ENCODE data around the gene PARD3B.

Gene PARD3B

GRCh38 chr2:205292665-205293295, 747.5 kb downstream of the PARD3B start:
- CTCF ChIA-PET, result no interaction called here
- POLR2A ChIA-PET, result no interaction called here
- no peak for TF ChIP-seq SP1 (IDR thresholded peaks at IDR 0.05)
- no peak for TF ChIP-seq ZNF384 (IDR thresholded peaks at IDR 0.05)
- TF ChIP-seq PKNOX1 (IDR thresholded peaks at IDR 0.05), result no peak
- no peak for DNase-seq (ENCODE audit: extremely low spot score)

- CTCF ChIA-PET, result no interaction called here
Observed at GRCh38 chr2:205293559-205293958, 748.3 kb downstream of the PARD3B start.

GRCh38 chr2:205296959-205297358, 751.7 kb downstream of the PARD3B start:
- ChIA-PET CTCF (no interaction called here), POLR2A (no interaction called here)
- no peak for TF ChIP-seq BHLHE40 (IDR thresholded peaks at IDR 0.05; ENCODE audit: borderline replicate concordance)
- no peak for TF ChIP-seq TARDBP (IDR thresholded peaks at IDR 0.05)
- no peak for TF ChIP-seq NFRKB (IDR thresholded peaks at IDR 0.05)
- no peak for TF ChIP-seq FOXM1 (IDR thresholded peaks at IDR 0.05; ENCODE audit: borderline replicate concordance)
- TF ChIP-seq LEF1 (IDR thresholded peaks at IDR 0.05; ENCODE audit: borderline replicate concordance), result no peak
- no peak for TF ChIP-seq ELF4 (IDR thresholded peaks at IDR 0.05)
- TF ChIP-seq FOXK2 (IDR thresholded peaks at IDR 0.05), result no peak
- TF ChIP-seq CTBP1 (IDR thresholded peaks at IDR 0.05; ENCODE audit: borderline replicate concordance), result no peak
- TF ChIP-seq SUZ12 (IDR thresholded peaks at IDR 0.05), result no peak
- no peak for TF ChIP-seq HDGF (IDR thresholded peaks at IDR 0.05; ENCODE audit: borderline replicate concordance)
- TF ChIP-seq ARNT (IDR thresholded peaks at IDR 0.05), result no peak
- TF ChIP-seq SP1 (IDR thresholded peaks at IDR 0.05), result no peak
- TF ChIP-seq L3MBTL2 (conservative IDR thresholded peaks at IDR 0.05), result no peak
- TF ChIP-seq PKNOX1 (IDR thresholded peaks at IDR 0.05), result no peak
- no peak for TF ChIP-seq FOXA1 (IDR thresholded peaks at IDR 0.05)
- TF ChIP-seq ZNF384 (IDR thresholded peaks at IDR 0.05), result no peak
- no peak for DNase-seq (ENCODE audit: extremely low spot score)

More at GRCh38 chr2:205293559-205293958, 748.3 kb downstream of the PARD3B start:
- POLR2A ChIA-PET, result no interaction called here
- TF ChIP-seq FOXK2 (IDR thresholded peaks at IDR 0.05) (no peak), NFRKB (IDR thresholded peaks at IDR 0.05) (no peak), ELF4 (IDR thresholded peaks at IDR 0.05) (no peak), PKNOX1 (IDR thresholded peaks at IDR 0.05) (no peak), FOXM1 (IDR thresholded peaks at IDR 0.05; ENCODE audit: borderline replicate concordance) (no peak), ARNT (IDR thresholded peaks at IDR 0.05) (no peak), L3MBTL2 (conservative IDR thresholded peaks at IDR 0.05) (no peak), SP1 (IDR thresholded peaks at IDR 0.05) (no peak), LEF1 (IDR thresholded peaks at IDR 0.05; ENCODE audit: borderline replicate concordance) (no peak), CTBP1 (IDR thresholded peaks at IDR 0.05; ENCODE audit: borderline replicate concordance) (no peak), TARDBP (IDR thresholded peaks at IDR 0.05) (no peak), HDGF (IDR thresholded peaks at IDR 0.05; ENCODE audit: borderline replicate concordance) (no peak), FOXA1 (IDR thresholded peaks at IDR 0.05) (no peak), ZNF384 (IDR thresholded peaks at IDR 0.05) (no peak), SUZ12 (IDR thresholded peaks at IDR 0.05) (no peak), BHLHE40 (IDR thresholded peaks at IDR 0.05; ENCODE audit: borderline replicate concordance) (no peak)
- DNase-seq (ENCODE audit: extremely low spot score), result no peak

- ChIA-PET POLR2A (no interaction called here), CTCF (no interaction called here)
- no peak for DNase-seq (ENCODE audit: extremely low spot score)
- TF ChIP-seq CTBP1 (IDR thresholded peaks at IDR 0.05; ENCODE audit: borderline replicate concordance) (no peak), TARDBP (IDR thresholded peaks at IDR 0.05) (no peak), ARNT (IDR thresholded peaks at IDR 0.05) (no peak), ELF4 (IDR thresholded peaks at IDR 0.05) (no peak), FOXK2 (IDR thresholded peaks at IDR 0.05) (no peak), SP1 (IDR thresholded peaks at IDR 0.05) (no peak), ZNF384 (IDR thresholded peaks at IDR 0.05) (no peak), FOXM1 (IDR thresholded peaks at IDR 0.05; ENCODE audit: borderline replicate concordance) (no peak), BHLHE40 (IDR thresholded peaks at IDR 0.05; ENCODE audit: borderline replicate concordance) (no peak), HDGF (IDR thresholded peaks at IDR 0.05; ENCODE audit: borderline replicate concordance) (no peak), L3MBTL2 (conservative IDR thresholded peaks at IDR 0.05) (no peak), PKNOX1 (IDR thresholded peaks at IDR 0.05) (no peak)
Observed at GRCh38 chr2:205297368-205297767, 752.1 kb downstream of the PARD3B start.

- DNase-seq (ENCODE audit: extremely low spot score), result no peak
- POLR2A ChIA-PET, result no interaction called here
- TF ChIP-seq SUZ12 (IDR thresholded peaks at IDR 0.05), result no peak
- no peak for TF ChIP-seq BHLHE40 (IDR thresholded peaks at IDR 0.05; ENCODE audit: borderline replicate concordance)
- no peak for TF ChIP-seq FOXK2 (IDR thresholded peaks at IDR 0.05)
- TF ChIP-seq LEF1 (IDR thresholded peaks at IDR 0.05; ENCODE audit: borderline replicate concordance), result no peak
- no peak for TF ChIP-seq L3MBTL2 (conservative IDR thresholded peaks at IDR 0.05)
- no peak for TF ChIP-seq PKNOX1 (IDR thresholded peaks at IDR 0.05)
- TF ChIP-seq FOXM1 (IDR thresholded peaks at IDR 0.05; ENCODE audit: borderline replicate concordance), result no peak
- TF ChIP-seq HDGF (IDR thresholded peaks at IDR 0.05; ENCODE audit: borderline replicate concordance), result no peak
- no peak for TF ChIP-seq CTBP1 (IDR thresholded peaks at IDR 0.05; ENCODE audit: borderline replicate concordance)
- no peak for TF ChIP-seq ZNF384 (IDR thresholded peaks at IDR 0.05)
- TF ChIP-seq ELF4 (IDR thresholded peaks at IDR 0.05), result no peak
- no peak for TF ChIP-seq TARDBP (IDR thresholded peaks at IDR 0.05)
- no peak for TF ChIP-seq FOXA1 (IDR thresholded peaks at IDR 0.05)
- no peak for TF ChIP-seq SP1 (IDR thresholded peaks at IDR 0.05)
- no peak for TF ChIP-seq NFRKB (IDR thresholded peaks at IDR 0.05)
- CTCF ChIA-PET, result no interaction called here
Observed at GRCh38 chr2:205297846-205298245, 752.6 kb downstream of the PARD3B start.
